Caco-2 (cell line): ENCODE measurements around the gene LSM8. TPM values are rescaled to one million over a fixed set of nuclear protein-coding genes. Genes with fewer than 3 reads are reported as not detected.
A peak's percentile ranks its signal among the peaks of the same experiment; 100 is the strongest.
"Not testable (repeated sequence)": the region's sequence is repeated elsewhere in the genome, so short reads cannot be mapped to it uniquely, and the experiment has no call there.

Source experiments
- Bru-seq: library from RNA; stranded (reverse); fragments of 400-500 nt; gene quantifications from one replicate; lab custom pipeline; 2021; lab: Mats Ljungman, UMichigan
- BruChase-seq, 2 experiments: library from RNA; stranded (reverse); fragments of 400-500 nt; gene quantifications; one replicate each; lab custom pipeline; 2021; lab: Mats Ljungman, UMichigan
- BruUV-seq: library from RNA; stranded (reverse); fragments of 400-500 nt; replicated peaks from 2 replicates; lab custom pipeline; 2021; lab: Mats Ljungman, UMichigan
- CTCF ChIA-PET: fragments of 300-600 bp; sonication (Branson Sonifier 250); formaldehyde crosslinking; loops from one replicate; lab custom pipeline; 2022; ENCODE audit warnings: antibody characterized with exemption; lab: Charles Lee
- POLR2A ChIA-PET: fragments of 300-600 bp; sonication (Branson Sonifier 250); formaldehyde crosslinking; loops from one replicate; lab custom pipeline; 2022; ENCODE audit warnings: antibody characterized with exemption; lab: Charles Lee
- DNase-seq, 2 experiments: peaks; one replicate each; pipeline versions ENCODE4 v3.0.0 to v3.0.0-alpha.2; 2020 to 2022
- H3K27me3 ChIP-seq: replicated peaks from 2 replicates; pipeline ENCODE4 v1.6.0; 2011; ENCODE audit warnings: low read length; ENCODE audit not compliant: control insufficient read depth, insufficient read depth
- H3K36me3 ChIP-seq: 2 replicates; pipeline ENCODE4 v1.5.1; 2011; ENCODE audit warnings: low read length; ENCODE audit not compliant: control insufficient read depth, insufficient read depth
- H3K4me1 ChIP-seq: fragments of 250-450 bp; sonication (Bioruptor Pico); 2 replicates; pipeline ENCODE4 v1.5.1; 2020; ENCODE audit warnings: mild to moderate bottlenecking
- H3K4me3 ChIP-seq: 2 replicates; pipeline ENCODE4 v1.5.1; 2011; ENCODE audit warnings: low read depth, mild to moderate bottlenecking, control low read depth, low read length
- H3K9me3 ChIP-seq: fragments of 250-450 bp; sonication (Bioruptor Pico); 2 replicates; pipeline ENCODE4 v1.5.1; 2020; ENCODE audit warnings: mild to moderate bottlenecking, moderate library complexity
- H3K27ac Mint-ChIP-seq: one replicate; pipeline ENCODE4 v1.8.0; 2022; ENCODE audit warnings: mixed read lengths; ENCODE audit not compliant: unreplicated experiment
- H3K27me3 Mint-ChIP-seq: one replicate; pipeline ENCODE4 v1.8.0; 2022; ENCODE audit warnings: mixed read lengths; ENCODE audit not compliant: insufficient read depth, unreplicated experiment
- H3K36me3 Mint-ChIP-seq: one replicate; pipeline ENCODE4 v1.8.0; 2022; ENCODE audit warnings: mild to moderate bottlenecking, mixed read lengths; ENCODE audit not compliant: insufficient read depth, unreplicated experiment
- H3K4me1 Mint-ChIP-seq: one replicate; pipeline ENCODE4 v1.8.0; 2022; ENCODE audit warnings: low read depth, mixed read lengths; ENCODE audit not compliant: unreplicated experiment
- H3K4me3 Mint-ChIP-seq: one replicate; pipeline ENCODE4 v1.8.0; 2022; ENCODE audit warnings: mild to moderate bottlenecking, moderate library complexity, mixed read lengths; ENCODE audit not compliant: unreplicated experiment
- H3K9me3 Mint-ChIP-seq: one replicate; pipeline ENCODE4 v1.8.0; 2022; ENCODE audit warnings: mixed read lengths; ENCODE audit not compliant: unreplicated experiment
- intact Hi-C: fragments of 100-400 bp; cut with micrococcal nuclease; formaldehyde crosslinking; loops from one replicate; pipeline ENCODE4 v1.10.0; 2022; ENCODE audit not compliant: unreplicated experiment
- long read RNA-seq: library from polyadenylated mRNA; stranded (forward); transcript quantifications from one replicate; pipeline ENCODE4 v2.0.0, GENCODE V29; 2022
- total RNA-seq: library from RNA; stranded (reverse); gene quantifications from 2 replicates; pipeline ENCODE4 v1.2.3, GENCODE V29; 2022
- TF ChIP-seq, protein P1 (sequence below), 2 experiments: fragments of 200-600 bp in 1 of 2; IDR thresholded peaks; 1 replicate in 1 of 2; 2 replicates in 1 of 2; pipeline versions ENCODE4 v1.5.1 to v1.8.0; 2011 to 2022; ENCODE audit warnings: antibody characterized with exemption in 1 of 2, control low read depth in 1 of 2, inconsistent platforms in 1 of 2, low read depth in 1 of 2, low read length in 1 of 2, mild to moderate bottlenecking in 1 of 2, moderate library complexity in 1 of 2; ENCODE audit not compliant: insufficient read depth in 1 of 2, severe bottlenecking in 1 of 2, unreplicated experiment in 1 of 2

The LSM8 gene
- total RNA-seq (47.4 and 50.4 TPM in 2 replicates), Bru-seq, nascent RNA (percentile 97 among the genes with signal in this experiment), BruChase-seq, experiment 1, labeled RNA remaining after a 2-hour chase (percentile 93 among the genes with signal in this experiment), BruChase-seq, experiment 2, labeled RNA remaining after a 6-hour chase (percentile 90 among the genes with signal in this experiment)
- long read RNA-seq, full-length matches to known transcripts = 45 of 50 reads
- long read RNA-seq, partial matches to known transcripts = 1 of 50 reads
- long read RNA-seq, other reads (novel, unspliced or antisense) = 4 of 50 reads

DNA sequence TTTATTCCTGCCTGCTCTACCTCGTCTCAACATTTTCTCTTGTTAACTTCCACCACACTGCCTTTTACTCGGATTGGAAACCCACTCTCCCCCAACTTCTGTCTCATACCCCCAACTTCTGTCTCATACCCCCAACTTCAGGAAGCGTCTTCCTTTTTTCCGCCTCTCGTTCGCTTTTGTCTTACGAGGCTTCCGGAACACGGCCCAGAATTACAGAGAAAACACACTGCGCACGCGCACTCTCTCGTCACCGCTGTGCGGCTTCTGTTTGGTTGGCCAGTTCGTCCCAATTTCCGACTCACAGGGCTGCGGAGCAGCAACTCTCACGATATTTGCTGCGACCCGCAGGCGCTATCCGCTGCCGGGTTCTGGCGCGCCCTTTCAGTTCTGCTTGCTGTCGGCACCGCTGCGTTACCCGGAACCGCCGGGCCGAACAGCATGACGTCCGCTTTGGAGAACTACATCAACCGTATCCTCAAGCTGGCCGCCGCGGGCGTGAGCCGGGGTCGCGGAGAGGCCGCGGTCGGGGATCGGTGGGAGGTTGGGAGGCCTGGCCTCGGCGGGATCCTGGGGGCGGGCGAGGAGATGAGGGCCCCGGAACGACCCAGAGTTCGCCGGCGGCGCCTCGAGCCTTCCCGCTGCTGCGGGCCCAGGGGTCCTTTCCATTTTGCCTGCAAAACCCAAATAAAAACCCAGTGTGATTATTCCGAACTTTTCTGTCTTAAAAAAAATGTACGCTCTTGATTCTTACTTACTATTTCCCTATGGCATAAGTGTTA is at the start of gene LSM8:
Gene LSM8, plus strand, starts transcription at position 379 of the 779 bp plus-strand sequence. Its CDS starts 60 bp downstream, at position 439.
- no peaks in the 10 kb centered on the region for H3K27me3 Mint-ChIP-seq
- peaks cover 35% of the 10 kb centered on the region for H3K36me3 Mint-ChIP-seq
- peaks cover 12% of the 10 kb centered on the region for H3K4me1 Mint-ChIP-seq
- no TSS peak for BruUV-seq
- H3K9me3 Mint-ChIP-seq = no peaks in the 10 kb centered on the region
- H3K4me3 ChIP-seq = peak within 1 kb of the TSS; percentile 75
- H3K4me1 ChIP-seq = peaks cover 8% of the 10 kb centered on the region; the same call in 1 of the 2 replicates
- TF ChIP-seq, protein P1, sequence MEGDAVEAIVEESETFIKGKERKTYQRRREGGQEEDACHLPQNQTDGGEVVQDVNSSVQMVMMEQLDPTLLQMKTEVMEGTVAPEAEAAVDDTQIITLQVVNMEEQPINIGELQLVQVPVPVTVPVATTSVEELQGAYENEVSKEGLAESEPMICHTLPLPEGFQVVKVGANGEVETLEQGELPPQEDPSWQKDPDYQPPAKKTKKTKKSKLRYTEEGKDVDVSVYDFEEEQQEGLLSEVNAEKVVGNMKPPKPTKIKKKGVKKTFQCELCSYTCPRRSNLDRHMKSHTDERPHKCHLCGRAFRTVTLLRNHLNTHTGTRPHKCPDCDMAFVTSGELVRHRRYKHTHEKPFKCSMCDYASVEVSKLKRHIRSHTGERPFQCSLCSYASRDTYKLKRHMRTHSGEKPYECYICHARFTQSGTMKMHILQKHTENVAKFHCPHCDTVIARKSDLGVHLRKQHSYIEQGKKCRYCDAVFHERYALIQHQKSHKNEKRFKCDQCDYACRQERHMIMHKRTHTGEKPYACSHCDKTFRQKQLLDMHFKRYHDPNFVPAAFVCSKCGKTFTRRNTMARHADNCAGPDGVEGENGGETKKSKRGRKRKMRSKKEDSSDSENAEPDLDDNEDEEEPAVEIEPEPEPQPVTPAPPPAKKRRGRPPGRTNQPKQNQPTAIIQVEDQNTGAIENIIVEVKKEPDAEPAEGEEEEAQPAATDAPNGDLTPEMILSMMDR (IDR thresholded peaks at IDR 0.05; ENCODE audit: insufficient read depth in 1 of 2, low read depth in 1 of 2, low read length in 1 of 2, severe bottlenecking in 1 of 2, unreplicated experiment in 1 of 2) = no peak
- H3K27ac Mint-ChIP-seq = peak within 1 kb of the TSS; percentile 98
- POLR2A ChIA-PET = no interaction called here
- H3K9me3 ChIP-seq = no peaks in the 10 kb centered on the region
- no peaks in the 10 kb centered on the region for H3K27me3 ChIP-seq
- CTCF ChIA-PET = no interaction called here
- no peaks in the 10 kb centered on the region for H3K36me3 ChIP-seq
- peak within 1 kb of the TSS; percentile 89 for H3K4me3 Mint-ChIP-seq
- DNase-seq = peak; percentile 97
- intact Hi-C loops = loop anchor here (10.0 kb wide), 1 partner anchor 789 kb away; no protein-coding TSS in a partner anchor

DNA sequence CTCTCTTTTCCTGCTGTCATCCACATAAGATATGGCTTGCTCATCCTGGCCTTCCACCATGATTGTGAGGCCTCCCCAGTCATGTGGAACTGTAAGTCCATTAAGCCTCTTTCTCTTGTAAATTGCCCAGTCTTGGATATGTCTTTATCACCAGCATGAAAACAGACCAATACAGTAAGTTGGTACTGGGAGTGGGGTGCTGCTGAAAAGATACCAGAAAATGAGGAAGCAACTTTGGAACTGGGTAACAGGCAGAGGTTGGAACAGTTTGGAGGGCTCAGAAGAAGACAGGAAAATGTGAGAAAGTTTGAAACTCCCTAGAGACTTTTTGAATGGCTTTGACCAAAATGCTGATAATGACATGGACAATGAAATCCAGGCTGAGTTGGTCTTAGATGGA is 49.5 kb upstream of the LSM8 start:
- H3K27me3 Mint-ChIP-seq, H3K4me3 ChIP-seq, H3K4me3 Mint-ChIP-seq, H3K4me1 Mint-ChIP-seq, H3K27me3 ChIP-seq, H3K9me3 Mint-ChIP-seq, intact Hi-C loops, H3K36me3 Mint-ChIP-seq, CTCF ChIA-PET, H3K36me3 ChIP-seq, DNase-seq, H3K27ac Mint-ChIP-seq, H3K9me3 ChIP-seq, BruUV-seq, H3K4me1 ChIP-seq, POLR2A ChIA-PET: not testable (repeated sequence)

GRCh38 chr7:118140468-118140867 is 43.5 kb upstream of the LSM8 start:
- POLR2A ChIA-PET = no interaction called here
- intact Hi-C loops = no loop called here
- TF ChIP-seq, protein P1 (IDR thresholded peaks at IDR 0.05; ENCODE audit: insufficient read depth in 1 of 2, low read depth in 1 of 2, low read length in 1 of 2, severe bottlenecking in 1 of 2, unreplicated experiment in 1 of 2) = no peak

More at GRCh38 chr7:118140468-118140867, 43.5 kb upstream of the LSM8 start:
- Mint-ChIP-seq H3K27me3 (peaks cover 11% of the 10 kb centered on the region), H3K36me3 (no peaks in the 10 kb centered on the region), H3K4me1 (no peaks in the 10 kb centered on the region), H3K27ac (no peak overlapping the region), H3K4me3 (no peak overlapping the region), H3K9me3 (no peaks in the 10 kb centered on the region)
- Histone ChIP-seq H3K4me3 (no peak overlapping the region), H3K4me1 (no peaks in the 10 kb centered on the region), H3K9me3 (no peaks in the 10 kb centered on the region), H3K27me3 (no peaks in the 10 kb centered on the region), H3K36me3 (no peaks in the 10 kb centered on the region)
- CTCF ChIA-PET = no interaction called here
- no peak for DNase-seq
- no TSS peak for BruUV-seq
